Activated naive CD8-positive, alpha-beta T cell treated with anti-CD3 and anti-CD28 coated beads, Interleukin-2, amount 10 ng/mL, durations not matched to agents 7 days and 5 days (primary cell): ENCODE measurements around the gene OLA1. TPM values are rescaled to one million over a fixed set of nuclear protein-coding genes. Genes with fewer than 3 reads are reported as not detected.
A peak's percentile ranks its signal among the peaks of the same experiment; 100 is the strongest.

ENCODE experiments used
- ATAC-seq: fragments of 150-1000 bp; cut with Tn5 transposase; one replicate; pipeline ENCODE4 v1.10.0; 2021; ENCODE audit warnings: low read depth, moderate library complexity
- POLR2A ChIA-PET: fragments of 350-600 bp; sonication (Branson Sonifier 250); formaldehyde crosslinking; loops from one replicate; lab custom pipeline; 2021; ENCODE audit warnings: antibody characterized with exemption; lab: Charles Lee
- DNase-seq: peaks from one replicate; pipeline ENCODE4 v3.0.0; 2021
- H3K27ac Mint-ChIP-seq: one replicate; pipeline ENCODE4 v1.8.0; 2022; ENCODE audit warnings: mild to moderate bottlenecking, mixed read lengths
- H3K27me3 Mint-ChIP-seq: one replicate; pipeline ENCODE4 v1.8.0; 2022; ENCODE audit warnings: mild to moderate bottlenecking, moderate library complexity, mixed read lengths
- H3K36me3 Mint-ChIP-seq: one replicate; pipeline ENCODE4 v1.8.0; 2021; ENCODE audit warnings: mild to moderate bottlenecking, mixed read lengths
- H3K4me1 Mint-ChIP-seq: one replicate; pipeline ENCODE4 v1.8.0; 2021; ENCODE audit warnings: mixed read lengths
- H3K4me3 Mint-ChIP-seq: one replicate; pipeline ENCODE4 v1.8.0; 2022; ENCODE audit warnings: mild to moderate bottlenecking, moderate library complexity, mixed read lengths
- H3K9me3 Mint-ChIP-seq: one replicate; pipeline ENCODE4 v1.8.0; 2021; ENCODE audit warnings: mixed read lengths
- total RNA-seq, 2 experiments: library from RNA; stranded (reverse); gene quantifications; one replicate each; pipeline ENCODE4 v1.2.3, GENCODE V29; 2021

OLA1 gene
- total RNA-seq, 2 experiments from 2014 or later: 56.2 to 56.3 TPM

DNA sequence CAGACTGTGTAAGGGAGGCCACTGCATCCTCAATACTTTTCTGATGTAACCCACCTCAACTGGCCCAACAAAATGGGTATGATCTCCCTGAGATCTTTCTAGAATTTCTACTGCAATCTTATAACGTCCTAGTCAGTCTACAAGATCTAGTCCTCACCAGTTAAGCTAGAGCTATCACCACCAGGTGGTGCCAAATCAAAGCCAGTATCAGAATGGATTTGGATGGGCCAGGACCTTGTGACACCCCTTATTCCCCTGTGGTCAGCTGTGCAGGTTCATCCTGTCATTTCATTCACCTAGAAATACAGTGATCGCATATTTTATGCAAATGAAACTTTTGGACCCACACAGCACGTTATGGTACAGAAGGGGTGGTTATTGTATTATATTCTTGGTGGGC, 90.3 kb downstream of the OLA1 start:
- POLR2A ChIA-PET: interaction anchor here (0.6 kb wide), 1 partner anchor 416 kb away, joined by 4 read pairs; no protein-coding TSS in a partner anchor
- Mint-ChIP-seq H3K9me3 (no peaks in the 10 kb centered on the region), H3K27ac (no peak overlapping the region), H3K36me3 (peaks cover 8% of the 10 kb centered on the region), H3K27me3 (no peaks in the 10 kb centered on the region), H3K4me1 (peaks cover 6% of the 10 kb centered on the region), H3K4me3 (no peak overlapping the region)
- ATAC-seq (peak; percentile 36), DNase-seq (no peak)

DNA sequence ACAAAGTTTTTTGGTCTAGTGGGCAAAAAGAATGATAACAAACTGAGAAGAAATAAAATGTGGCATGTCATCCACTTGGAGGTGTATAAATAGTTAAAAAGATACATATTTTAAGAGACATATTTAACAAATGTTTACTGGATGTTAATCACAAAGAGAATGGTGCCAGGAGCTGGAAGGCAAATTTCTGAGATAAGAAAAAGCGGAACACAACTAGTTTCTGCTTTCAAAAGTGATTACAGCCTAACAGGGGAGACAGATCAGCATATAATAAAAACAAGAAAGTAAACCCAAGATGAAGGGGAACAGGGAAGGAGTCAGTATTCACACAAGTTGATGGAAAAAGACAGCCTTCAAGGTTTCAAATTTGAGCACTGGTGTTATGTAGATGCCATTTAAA, 91.3 kb downstream of the OLA1 start:
- POLR2A ChIA-PET: no interaction called here
- ATAC-seq: no peak

GRCh38 chr2:174153757-174154680, 94.3 kb downstream of the OLA1 start:
- Mint-ChIP-seq H3K27ac (no peak overlapping the region), H3K4me3 (no peak overlapping the region), H3K27me3 (no peaks in the 10 kb centered on the region), H3K9me3 (no peaks in the 10 kb centered on the region), H3K36me3 (peaks cover 12% of the 10 kb centered on the region), H3K4me1 (peaks cover 8% of the 10 kb centered on the region)
- POLR2A ChIA-PET: no interaction called here
- ATAC-seq: no peak
- DNase-seq: no peak

More for the DNA sequence above, 91.3 kb downstream of the OLA1 start:
- H3K4me3 Mint-ChIP-seq: no peak overlapping the region
- H3K27ac Mint-ChIP-seq: no peak overlapping the region
- no peaks in the 10 kb centered on the region for H3K9me3 Mint-ChIP-seq
- H3K36me3 Mint-ChIP-seq: peaks cover 6% of the 10 kb centered on the region
- peaks cover 6% of the 10 kb centered on the region for H3K4me1 Mint-ChIP-seq
- H3K27me3 Mint-ChIP-seq: no peaks in the 10 kb centered on the region
- DNase-seq: no peak

- no peak for ATAC-seq
- Mint-ChIP-seq H3K27me3 (no peaks in the 10 kb centered on the region), H3K27ac (no peak overlapping the region), H3K36me3 (peaks cover 14% of the 10 kb centered on the region), H3K4me1 (peaks cover 4% of the 10 kb centered on the region), H3K4me3 (no peak overlapping the region), H3K9me3 (no peaks in the 10 kb centered on the region)
- DNase-seq: no peak
- POLR2A ChIA-PET: no interaction called here
These were observed 98.8 kb downstream of the OLA1 start for GRCh38 chr2:174149530-174149929.

- Mint-ChIP-seq H3K4me1 (peaks cover 4% of the 10 kb centered on the region), H3K4me3 (no peak overlapping the region), H3K36me3 (peaks cover 11% of the 10 kb centered on the region), H3K27me3 (no peaks in the 10 kb centered on the region), H3K27ac (no peak overlapping the region), H3K9me3 (no peaks in the 10 kb centered on the region)
- ATAC-seq: no peak
- POLR2A ChIA-PET: no interaction called here
- no peak for DNase-seq
These were observed 99.5 kb downstream of the OLA1 start for GRCh38 chr2:174148833-174149232.

DNA sequence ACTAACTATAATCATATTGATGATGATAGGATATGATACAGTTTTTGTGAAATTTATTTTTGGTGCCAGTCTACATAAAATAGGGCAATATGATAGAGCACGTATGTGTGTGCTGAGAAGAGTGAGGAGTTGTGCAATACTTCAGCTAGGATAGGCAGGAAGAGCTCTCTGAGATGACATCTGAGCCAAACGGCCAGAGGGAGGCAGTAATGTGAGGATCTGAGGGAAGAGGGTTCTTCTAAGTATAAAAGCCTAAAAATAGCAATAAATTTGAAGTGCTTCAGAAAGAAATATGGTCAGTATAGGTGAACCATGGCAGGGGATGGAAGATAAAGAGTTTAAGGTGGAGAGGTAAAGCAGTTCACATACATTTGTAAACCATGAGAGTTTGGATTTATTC, 102.5 kb downstream of the OLA1 start:
- Mint-ChIP-seq H3K4me3 (no peak overlapping the region), H3K4me1 (peaks cover 3% of the 10 kb centered on the region), H3K27ac (no peak overlapping the region), H3K27me3 (no peaks in the 10 kb centered on the region), H3K36me3 (peaks cover 14% of the 10 kb centered on the region), H3K9me3 (no peaks in the 10 kb centered on the region)
- no peak for ATAC-seq
- no peak for DNase-seq
- POLR2A ChIA-PET: no interaction called here

GRCh38 chr2:174142290-174142689, 106.0 kb downstream of the OLA1 start:
- H3K9me3 Mint-ChIP-seq: no peaks in the 10 kb centered on the region
- ATAC-seq: no peak
- no peak overlapping the region for H3K27ac Mint-ChIP-seq
- POLR2A ChIA-PET: no interaction called here
- no peak overlapping the region for H3K4me3 Mint-ChIP-seq
- H3K4me1 Mint-ChIP-seq: peaks cover 3% of the 10 kb centered on the region
- peaks cover 19% of the 10 kb centered on the region for H3K36me3 Mint-ChIP-seq
- no peak for DNase-seq
- H3K27me3 Mint-ChIP-seq: no peaks in the 10 kb centered on the region

GRCh38 chr2:174138161-174138560, 110.2 kb downstream of the OLA1 start:
- no peaks in the 10 kb centered on the region for H3K27me3 Mint-ChIP-seq
- ATAC-seq: no peak
- H3K4me1 Mint-ChIP-seq: peaks cover 2% of the 10 kb centered on the region
- no peaks in the 10 kb centered on the region for H3K9me3 Mint-ChIP-seq
- H3K36me3 Mint-ChIP-seq: peaks cover 31% of the 10 kb centered on the region
- no peak for DNase-seq
- no peak overlapping the region for H3K4me3 Mint-ChIP-seq
- POLR2A ChIA-PET: no interaction called here
- H3K27ac Mint-ChIP-seq: no peak overlapping the region

GRCh38 chr2:174135981-174136380, 112.4 kb downstream of the OLA1 start:
- no peak for DNase-seq
- POLR2A ChIA-PET: no interaction called here
- H3K9me3 Mint-ChIP-seq: no peaks in the 10 kb centered on the region

GRCh38 chr2:174125090-174125489, 123.2 kb downstream of the OLA1 start:
- POLR2A ChIA-PET: no interaction called here
- no peaks in the 10 kb centered on the region for H3K9me3 Mint-ChIP-seq
- no peak for ATAC-seq

More at GRCh38 chr2:174135981-174136380, 112.4 kb downstream of the OLA1 start:
- Mint-ChIP-seq H3K36me3 (peaks cover 28% of the 10 kb centered on the region), H3K27ac (no peak overlapping the region), H3K4me1 (peaks cover 6% of the 10 kb centered on the region), H3K4me3 (no peak overlapping the region), H3K27me3 (no peaks in the 10 kb centered on the region)
- no peak for ATAC-seq

DNA sequence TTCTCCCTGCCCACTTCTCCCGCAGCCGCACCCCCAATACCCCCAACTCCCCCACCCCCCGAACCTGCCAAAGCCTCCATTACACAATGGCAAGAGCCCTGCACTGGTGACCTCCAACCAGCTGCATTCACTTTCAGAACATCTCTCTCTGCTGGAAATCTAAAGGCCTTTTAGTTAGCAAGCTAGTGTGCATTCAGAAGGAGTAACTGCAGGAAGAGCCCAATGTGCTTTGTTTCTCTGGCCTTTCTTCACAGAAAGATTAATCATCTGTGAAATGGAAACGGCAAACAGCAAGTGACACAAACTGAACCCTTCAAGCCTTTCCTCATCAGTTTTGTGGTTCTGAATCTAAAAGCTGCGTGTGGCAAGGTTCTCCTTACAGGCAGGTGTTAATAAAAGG, 124.2 kb downstream of the OLA1 start:
- Mint-ChIP-seq H3K36me3 (peaks cover 4% of the 10 kb centered on the region), H3K27me3 (no peaks in the 10 kb centered on the region), H3K9me3 (no peaks in the 10 kb centered on the region), H3K4me3 (no peak overlapping the region), H3K27ac (no peak overlapping the region), H3K4me1 (no peaks in the 10 kb centered on the region)
- no peak for DNase-seq
- POLR2A ChIA-PET: no interaction called here
- ATAC-seq: no peak

More at GRCh38 chr2:174125090-174125489, 123.2 kb downstream of the OLA1 start:
- Mint-ChIP-seq H3K27ac (no peak overlapping the region), H3K4me1 (no peaks in the 10 kb centered on the region), H3K27me3 (no peaks in the 10 kb centered on the region), H3K4me3 (no peak overlapping the region), H3K36me3 (peaks cover 4% of the 10 kb centered on the region)
- no peak for DNase-seq

- POLR2A ChIA-PET: no interaction called here
These were observed 126.1 kb downstream of the OLA1 start for GRCh38 chr2:174122185-174122584.

DNA sequence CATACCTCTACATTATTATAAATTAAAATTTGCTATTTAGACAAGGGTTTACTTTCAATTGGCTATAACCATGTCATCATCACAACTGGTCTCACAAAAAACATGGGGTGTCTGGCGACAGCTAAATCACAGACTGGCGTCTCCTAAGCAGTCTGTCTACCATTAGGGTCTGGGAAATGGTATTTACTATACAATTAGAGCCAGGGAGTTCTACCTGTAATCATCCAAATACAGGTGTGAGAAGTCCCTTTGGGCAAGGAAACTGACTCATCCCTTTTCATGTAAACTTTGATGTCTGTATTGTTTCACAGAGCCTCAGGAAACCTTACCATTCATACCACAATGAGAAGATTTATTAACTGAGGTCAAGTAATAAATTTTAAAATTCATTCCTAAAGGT, 126.7 kb downstream of the OLA1 start:
- no peak overlapping the region for H3K4me3 Mint-ChIP-seq
- DNase-seq (no peak), ATAC-seq (no peak)
- no peak overlapping the region for H3K27ac Mint-ChIP-seq
- H3K36me3 Mint-ChIP-seq: peaks cover 4% of the 10 kb centered on the region
- no peaks in the 10 kb centered on the region for H3K9me3 Mint-ChIP-seq
- no peaks in the 10 kb centered on the region for H3K27me3 Mint-ChIP-seq
- no peaks in the 10 kb centered on the region for H3K4me1 Mint-ChIP-seq
- POLR2A ChIA-PET: interaction anchor here (0.5 kb wide), 1 partner anchor 196 kb away, joined by 3 read pairs; no protein-coding TSS in a partner anchor

More at GRCh38 chr2:174122185-174122584, 126.1 kb downstream of the OLA1 start:
- no peak for ATAC-seq
- DNase-seq: no peak
- H3K36me3 Mint-ChIP-seq: peaks cover 4% of the 10 kb centered on the region
- H3K27me3 Mint-ChIP-seq: no peaks in the 10 kb centered on the region
- no peak overlapping the region for H3K27ac Mint-ChIP-seq
- H3K4me1 Mint-ChIP-seq: no peaks in the 10 kb centered on the region
- H3K4me3 Mint-ChIP-seq: no peak overlapping the region
- no peaks in the 10 kb centered on the region for H3K9me3 Mint-ChIP-seq

DNA sequence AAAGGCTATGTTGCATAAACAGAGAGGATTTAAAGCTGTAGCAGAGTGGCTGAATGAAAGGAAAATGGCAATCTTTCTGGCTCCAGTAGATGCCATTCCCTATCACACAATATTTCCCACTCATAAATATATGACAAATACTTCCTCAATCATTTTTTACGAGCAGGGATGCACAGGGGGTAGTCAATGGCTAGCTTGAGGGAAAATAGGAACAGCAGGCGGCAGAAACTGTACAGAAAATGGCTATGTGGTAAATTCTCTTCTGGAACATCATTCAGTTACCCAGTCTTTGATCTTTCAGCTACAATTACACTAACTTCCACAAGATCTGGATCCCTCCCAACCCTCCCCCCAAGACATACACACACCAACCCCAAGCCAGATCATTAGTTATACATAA, 127.2 kb downstream of the OLA1 start:
- DNase-seq (no peak), ATAC-seq (no peak)
- no peaks in the 10 kb centered on the region for H3K9me3 Mint-ChIP-seq
- H3K4me3 Mint-ChIP-seq: no peak overlapping the region
- POLR2A ChIA-PET: interaction anchor here (0.5 kb wide), 1 partner anchor 196 kb away, joined by 3 read pairs; no protein-coding TSS in a partner anchor
- H3K27me3 Mint-ChIP-seq: no peaks in the 10 kb centered on the region
- H3K4me1 Mint-ChIP-seq: no peaks in the 10 kb centered on the region
- H3K36me3 Mint-ChIP-seq: peaks cover 4% of the 10 kb centered on the region
- no peak overlapping the region for H3K27ac Mint-ChIP-seq
